ENCODE data around the gene PGM1. TPM values are rescaled to one million over a fixed set of nuclear protein-coding genes. Genes with fewer than 3 reads are reported as not detected.

The PGM1 gene
- total and polyA plus RNA-seq, 2 of the 13 experiments (the other 11 are each of a cell fraction or from before 2014, with no cell fraction given): 51.6 to 105 TPM

GRCh38 chr1:63593303-63593885, at the start of gene PGM1 (continued):
- TF ChIP-seq, protein P1, sequence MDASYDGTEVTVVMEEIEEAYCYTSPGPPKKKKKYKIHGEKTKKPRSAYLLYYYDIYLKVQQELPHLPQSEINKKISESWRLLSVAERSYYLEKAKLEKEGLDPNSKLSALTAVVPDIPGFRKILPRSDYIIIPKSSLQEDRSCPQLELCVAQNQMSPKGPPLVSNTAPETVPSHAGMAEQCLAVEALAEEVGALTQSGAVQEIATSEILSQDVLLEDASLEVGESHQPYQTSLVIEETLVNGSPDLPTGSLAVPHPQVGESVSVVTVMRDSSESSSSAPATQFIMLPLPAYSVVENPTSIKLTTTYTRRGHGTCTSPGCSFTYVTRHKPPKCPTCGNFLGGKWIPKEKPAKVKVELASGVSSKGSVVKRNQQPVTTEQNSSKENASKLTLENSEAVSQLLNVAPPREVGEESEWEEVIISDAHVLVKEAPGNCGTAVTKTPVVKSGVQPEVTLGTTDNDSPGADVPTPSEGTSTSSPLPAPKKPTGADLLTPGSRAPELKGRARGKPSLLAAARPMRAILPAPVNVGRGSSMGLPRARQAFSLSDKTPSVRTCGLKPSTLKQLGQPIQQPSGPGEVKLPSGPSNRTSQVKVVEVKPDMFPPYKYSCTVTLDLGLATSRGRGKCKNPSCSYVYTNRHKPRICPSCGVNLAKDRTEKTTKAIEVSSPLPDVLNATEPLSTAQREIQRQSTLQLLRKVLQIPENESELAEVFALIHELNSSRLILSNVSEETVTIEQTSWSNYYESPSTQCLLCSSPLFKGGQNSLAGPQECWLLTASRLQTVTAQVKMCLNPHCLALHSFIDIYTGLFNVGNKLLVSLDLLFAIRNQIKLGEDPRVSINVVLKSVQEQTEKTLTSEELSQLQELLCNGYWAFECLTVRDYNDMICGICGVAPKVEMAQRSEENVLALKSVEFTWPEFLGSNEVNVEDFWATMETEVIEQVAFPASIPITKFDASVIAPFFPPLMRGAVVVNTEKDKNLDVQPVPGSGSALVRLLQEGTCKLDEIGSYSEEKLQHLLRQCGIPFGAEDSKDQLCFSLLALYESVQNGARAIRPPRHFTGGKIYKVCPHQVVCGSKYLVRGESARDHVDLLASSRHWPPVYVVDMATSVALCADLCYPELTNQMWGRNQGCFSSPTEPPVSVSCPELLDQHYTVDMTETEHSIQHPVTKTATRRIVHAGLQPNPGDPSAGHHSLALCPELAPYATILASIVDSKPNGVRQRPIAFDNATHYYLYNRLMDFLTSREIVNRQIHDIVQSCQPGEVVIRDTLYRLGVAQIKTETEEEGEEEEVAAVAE (CRISPR knock-in tag; IDR thresholded peaks at IDR 0.05; ENCODE audit: borderline replicate concordance): peak; percentile 68; the same call in 1 of the 2 replicates
- peak; percentile 41; the same call in 1 of the 2 replicates for TF ChIP-seq SIX4 (CRISPR knock-in tag; IDR thresholded peaks at IDR 0.05)
- peak; percentile 66; the same call in 1 of the 2 replicates for TF ChIP-seq THAP11 (CRISPR knock-in tag; IDR thresholded peaks at IDR 0.05)
- peak; percentile 91 for TF ChIP-seq ASH2L (IDR thresholded peaks at IDR 0.05; ENCODE audit: insufficient read length, low read depth, low read length)
- peak; percentile 88; the same call in 1 of the 2 replicates for TF ChIP-seq ZNF329 (CRISPR knock-in tag; IDR thresholded peaks at IDR 0.05; ENCODE audit: low read depth)
- peak; percentile 29; the same call in 1 of the 2 replicates for TF ChIP-seq REPIN1 (CRISPR knock-in tag; IDR thresholded peaks at IDR 0.05; ENCODE audit: borderline replicate concordance, low read depth)
- peak; percentile 14 for TF ChIP-seq XRCC5 (optimal IDR thresholded peaks at IDR 0.05; ENCODE audit: low read length)
- TF ChIP-seq TOE1 (CRISPR knock-in tag; IDR thresholded peaks at IDR 0.05): no peak; the same call in 1 of the 2 replicates
- peak; percentile 95 for TF ChIP-seq ZNF879 (CRISPR knock-in tag; IDR thresholded peaks at IDR 0.05)
- no peak; the same call in 1 of the 2 replicates for TF ChIP-seq ZNF761 (CRISPR knock-in tag; conservative IDR thresholded peaks at IDR 0.05)
- no peak for TF ChIP-seq ZBTB33 (CRISPR knock-in tag; IDR thresholded peaks at IDR 0.05)
- TF ChIP-seq SAP130 (CRISPR knock-in tag; IDR thresholded peaks at IDR 0.05; ENCODE audit: low read depth): peak; percentile 52
- TF ChIP-seq PHF8 (CRISPR knock-in tag; IDR thresholded peaks at IDR 0.05): peak; percentile 88
- TF ChIP-seq CREB1 (IDR thresholded peaks at IDR 0.05): no peak
- no peak for TF ChIP-seq CREB1 (CRISPR knock-in tag; IDR thresholded peaks at IDR 0.05)
- TF ChIP-seq MAF1 (CRISPR knock-in tag; IDR thresholded peaks at IDR 0.05; ENCODE audit: borderline replicate concordance): no peak
- TF ChIP-seq CBX5 (CRISPR knock-in tag; IDR thresholded peaks at IDR 0.05; ENCODE audit: borderline replicate concordance): 0 out of 2 replicates have a peak, but pooled peaks have one; percentile 22
- TF ChIP-seq ATF5 (CRISPR knock-in tag; IDR thresholded peaks at IDR 0.05; ENCODE audit: low read depth): no peak
- TF ChIP-seq ZBTB7B (CRISPR knock-in tag; IDR thresholded peaks at IDR 0.05): peak; percentile 74
- no peak for TF ChIP-seq POLR2AphosphoS5 (IDR thresholded peaks at IDR 0.05; ENCODE audit: low read depth, low read length)
- TF ChIP-seq E2F5 (CRISPR knock-in tag; conservative IDR thresholded peaks at IDR 0.05): 0 out of 2 replicates have a peak, but pooled peaks have one; percentile 29
- no peak for TF ChIP-seq ZFP37 (CRISPR knock-in tag; IDR thresholded peaks at IDR 0.05; ENCODE audit: borderline replicate concordance)

All from HepG2 (cell line).